Naive thymus-derived CD4-positive, alpha-beta T cell (primary cell): ENCODE measurements around the gene PPP1CB. TPM values are rescaled to one million over a fixed set of nuclear protein-coding genes. Genes with fewer than 3 reads are reported as not detected.
A peak's percentile ranks its signal among the peaks of the same experiment; 100 is the strongest.

Experiments used
- ATAC-seq: fragments of 150-1000 bp; cut with Tn5 transposase; 2 replicates; pipeline ENCODE4 v1.10.0; 2021; ENCODE audit warnings: mild to moderate bottlenecking, moderate library complexity
- CTCF ChIA-PET: fragments of 350-600 bp; sonication (Branson Sonifier 250); formaldehyde crosslinking; loops from one replicate; lab custom pipeline; 2021; ENCODE audit warnings: antibody characterized with exemption; lab: Charles Lee
- POLR2A ChIA-PET: fragments of 350-600 bp; sonication (Branson Sonifier 250); formaldehyde crosslinking; loops from one replicate; lab custom pipeline; 2021; ENCODE audit warnings: antibody characterized with exemption, inconsistent platforms; lab: Charles Lee
- DNase-seq, 9 donors: peaks; one replicate each; pipeline versions ENCODE4 v3.0.0 to v3.0.0-alpha.2; 2020 to 2022; ENCODE audit warnings: mixed read lengths in 1 of 9
- H3K27ac ChIP-seq: one replicate; pipeline ENCODE4 v1.7.0; 2013; ENCODE audit warnings: mild to moderate bottlenecking, low read depth, low read length, moderate library complexity
- H3K27me3 ChIP-seq, 2 donors: one replicate each; pipeline ENCODE4 v1.7.0; 2013; ENCODE audit warnings: low read length in 2 of 2, mild to moderate bottlenecking in 2 of 2, moderate library complexity in 2 of 2; ENCODE audit not compliant: control insufficient read depth in 2 of 2, insufficient read depth in 2 of 2
- H3K36me3 ChIP-seq, 3 experiments: 1 replicate in 2 of 3; 2 replicates in 1 of 3; pipeline ENCODE4 v1.7.0; 2013; ENCODE audit warnings: low read length in 3 of 3, mild to moderate bottlenecking in 3 of 3, moderate library complexity in 1 of 3; ENCODE audit not compliant: insufficient read depth in 3 of 3, control insufficient read depth in 2 of 3
- H3K4me1 ChIP-seq, 2 donors: one replicate each; pipeline ENCODE4 v1.7.0; 2013; ENCODE audit warnings: low read length in 2 of 2, mild to moderate bottlenecking in 2 of 2, moderate library complexity in 1 of 2; ENCODE audit not compliant: control insufficient read depth in 2 of 2, insufficient read depth in 2 of 2
- H3K4me3 ChIP-seq: 2 replicates; pipeline ENCODE4 v1.7.0; 2013; ENCODE audit warnings: mild to moderate bottlenecking, low read length
- H3K9me3 ChIP-seq, 3 experiments: 1 replicate in 2 of 3; 2 replicates in 1 of 3; pipeline ENCODE4 v1.7.0; 2013; ENCODE audit warnings: low read length in 3 of 3; ENCODE audit not compliant: control insufficient read depth in 2 of 3
- H3K27ac Mint-ChIP-seq, 9 donors: one replicate each; pipeline ENCODE4 v1.8.0; 2020 to 2022; ENCODE audit warnings: mixed read lengths in 9 of 9, mild to moderate bottlenecking in 8 of 9, moderate library complexity in 5 of 9, inconsistent platforms in 2 of 9
- H3K27me3 Mint-ChIP-seq, 5 donors: one replicate each; pipeline ENCODE4 v1.8.0; 2021 to 2022; ENCODE audit warnings: mixed read lengths in 5 of 5, mild to moderate bottlenecking in 1 of 5
- H3K36me3 Mint-ChIP-seq, 5 donors: one replicate each; pipeline ENCODE4 v1.8.0; 2020 to 2022; ENCODE audit warnings: mixed read lengths in 5 of 5, mild to moderate bottlenecking in 3 of 5, inconsistent platforms in 1 of 5
- H3K4me1 Mint-ChIP-seq, 7 donors: one replicate each; pipeline ENCODE4 v1.8.0; 2020 to 2022; ENCODE audit warnings: mixed read lengths in 7 of 7, mild to moderate bottlenecking in 3 of 7, inconsistent platforms in 1 of 7
- H3K4me3 Mint-ChIP-seq, 10 donors: one replicate each; pipeline ENCODE4 v1.8.0; 2020 to 2022; ENCODE audit warnings: mild to moderate bottlenecking in 10 of 10, mixed read lengths in 10 of 10, moderate library complexity in 6 of 10, inconsistent platforms in 2 of 10
- H3K9me3 Mint-ChIP-seq, 11 donors: one replicate each; pipeline ENCODE4 v1.8.0; 2020 to 2022; ENCODE audit warnings: mixed read lengths in 11 of 11, mild to moderate bottlenecking in 4 of 11, inconsistent platforms in 1 of 11, moderate library complexity in 1 of 11
- intact Hi-C, 2 donors: fragments of 100-400 bp; cut with micrococcal nuclease; formaldehyde crosslinking; loops; one replicate each; pipeline ENCODE4 v1.15.1; 2023
- polyA plus RNA-seq, 2 donors: library from polyadenylated mRNA; unstranded; fragments of 300-500 nt; fragmentation: Illumina TruSeq; gene quantifications; one replicate each; pipeline ENCODE4 v1.2.3, GENCODE V29; 2021
- total RNA-seq, 6 experiments: library from RNA in 5 of 6; stranded (reverse) in 5 of 6; gene quantifications; 1 replicate in 5 of 6; 2 replicates in 1 of 6; pipeline ENCODE4 v1.2.3 and lab custom pipeline; 2021 to 2026

PPP1CB gene
- total and polyA plus RNA-seq, 7 experiments from 2014 or later, result 73.5 to 223 (median 209) TPM

DNA sequence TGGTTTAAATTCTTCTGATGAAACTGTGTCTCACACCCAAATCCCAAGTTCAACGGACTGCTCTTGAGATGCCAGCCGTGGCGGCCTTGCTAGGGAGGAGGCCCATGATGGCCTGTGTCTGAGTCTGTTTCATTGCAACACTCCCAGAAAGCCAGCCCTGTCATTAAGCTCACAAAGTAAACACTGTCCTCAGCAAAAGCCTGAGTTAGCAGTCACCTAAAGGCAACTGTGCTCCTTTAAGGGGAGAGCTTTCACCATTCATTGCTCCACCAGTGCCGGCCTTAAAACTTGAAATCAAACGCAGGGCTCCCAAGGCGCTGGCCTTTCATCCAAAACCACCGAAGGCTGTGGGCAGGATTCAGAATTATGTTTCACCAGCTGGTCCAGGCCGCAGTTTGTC is 42.5 kb upstream of the PPP1CB start:
- Histone ChIP-seq H3K4me3 (no peak overlapping the region), H3K4me1 (no peaks in the 10 kb centered on the region), H3K27me3 (no peaks in the 10 kb centered on the region), H3K36me3 (no peaks in the 10 kb centered on the region), H3K9me3 (peaks cover 0 to 13% (median 0%) of the 10 kb centered on the region in 3 experiments), H3K27ac (no peak overlapping the region)
- intact Hi-C loops, result no loop called here
- CTCF ChIA-PET, result no interaction called here
- H3K36me3 Mint-ChIP-seq, result peaks cover 8 to 14% (median 10%) of the 10 kb centered on the region in 5 donors
- POLR2A ChIA-PET, result no interaction called here
- DNase-seq, result no peak
- H3K9me3 Mint-ChIP-seq, result peaks cover 7 to 29% (median 15%) of the 10 kb centered on the region in 11 donors
- no peak overlapping the region for H3K27ac Mint-ChIP-seq
- no peak for ATAC-seq
- H3K27me3 Mint-ChIP-seq, result no peaks in the 10 kb centered on the region
- peaks cover 0 to 13% (median 0%) of the 10 kb centered on the region in 7 donors for H3K4me1 Mint-ChIP-seq
- H3K4me3 Mint-ChIP-seq, result no peak overlapping the region

- Histone ChIP-seq H3K9me3 (peaks cover 0 to 7% (median 0%) of the 10 kb centered on the region in 3 experiments), H3K36me3 (no peaks in the 10 kb centered on the region), H3K27ac (no peak overlapping the region), H3K27me3 (no peaks in the 10 kb centered on the region), H3K4me3 (no peak overlapping the region), H3K4me1 (no peaks in the 10 kb centered on the region)
- ATAC-seq (no peak), DNase-seq (no peak)
- no peaks in the 10 kb centered on the region for H3K27me3 Mint-ChIP-seq
- H3K4me3 Mint-ChIP-seq, result no peak overlapping the region
- H3K9me3 Mint-ChIP-seq, result peaks cover 4 to 18% (median 8%) of the 10 kb centered on the region in 11 donors
- peaks cover 6 to 8% (median 8%) of the 10 kb centered on the region in 5 donors for H3K36me3 Mint-ChIP-seq
- H3K4me1 Mint-ChIP-seq, result peaks cover 0 to 9% (median 0%) of the 10 kb centered on the region in 7 donors
- peak overlapping the region in 1 of 9 donors; percentile 26 for H3K27ac Mint-ChIP-seq
- ChIA-PET POLR2A (no interaction called here), CTCF (no interaction called here)
- intact Hi-C loops, result no loop called here
These were observed 41.1 kb upstream of the PPP1CB start for GRCh38 chr2:28710545-28710944.

GRCh38 chr2:28713577-28714298 is 37.9 kb upstream of the PPP1CB start:
- H3K9me3 ChIP-seq, result no peaks in the 10 kb centered on the region
- H3K27ac ChIP-seq, result no peak overlapping the region
- ChIA-PET POLR2A (no interaction called here), CTCF (no interaction called here)
- H3K4me3 ChIP-seq, result no peak overlapping the region
- Mint-ChIP-seq H3K4me3 (no peak overlapping the region), H3K4me1 (peaks cover 0 to 18% (median 0%) of the 10 kb centered on the region in 7 donors), H3K27me3 (peaks cover 0 to 4% (median 0%) of the 10 kb centered on the region in 5 donors), H3K9me3 (peaks cover 0 to 2% (median 0%) of the 10 kb centered on the region in 11 donors), H3K36me3 (peaks cover 0 to 4% (median 0%) of the 10 kb centered on the region in 5 donors), H3K27ac (no peak overlapping the region)
- intact Hi-C loops, result no loop called here
- no peak for DNase-seq
- H3K4me1 ChIP-seq, result no peaks in the 10 kb centered on the region
- no peaks in the 10 kb centered on the region for H3K27me3 ChIP-seq
- H3K36me3 ChIP-seq, result no peaks in the 10 kb centered on the region
- ATAC-seq, result peak; percentile 33

- H3K4me1 Mint-ChIP-seq, result peaks cover 0 to 18% (median 0%) of the 10 kb centered on the region in 7 donors
- ChIA-PET CTCF (no interaction called here), POLR2A (no interaction called here)
- Histone ChIP-seq H3K36me3 (no peaks in the 10 kb centered on the region), H3K4me1 (no peaks in the 10 kb centered on the region), H3K4me3 (no peak overlapping the region), H3K9me3 (no peaks in the 10 kb centered on the region), H3K27me3 (no peaks in the 10 kb centered on the region), H3K27ac (no peak overlapping the region)
- peaks cover 0 to 2% (median 0%) of the 10 kb centered on the region in 11 donors for H3K9me3 Mint-ChIP-seq
- DNase-seq, result no peak
- H3K4me3 Mint-ChIP-seq, result no peak overlapping the region
- peak; percentile 77 for ATAC-seq
- intact Hi-C loops, result no loop called here
- peaks cover 0 to 7% (median 0%) of the 10 kb centered on the region in 5 donors for H3K27me3 Mint-ChIP-seq
- H3K36me3 Mint-ChIP-seq, result peaks cover 0 to 4% (median 0%) of the 10 kb centered on the region in 5 donors
- no peak overlapping the region for H3K27ac Mint-ChIP-seq
These were observed 35.3 kb upstream of the PPP1CB start for GRCh38 chr2:28716265-28716865.

GRCh38 chr2:28717339-28717758 is 34.3 kb upstream of the PPP1CB start:
- peaks cover 0 to 7% (median 0%) of the 10 kb centered on the region in 5 donors for H3K27me3 Mint-ChIP-seq
- no peak for DNase-seq
- H3K9me3 Mint-ChIP-seq, result peaks cover 0 to 2% (median 0%) of the 10 kb centered on the region in 11 donors
- H3K36me3 Mint-ChIP-seq, result peaks cover 0 to 4% (median 0%) of the 10 kb centered on the region in 5 donors
- peaks cover 0 to 16% (median 0%) of the 10 kb centered on the region in 7 donors for H3K4me1 Mint-ChIP-seq
- no peak overlapping the region for H3K4me3 Mint-ChIP-seq
- ChIA-PET POLR2A (no interaction called here), CTCF (no interaction called here)
- H3K27me3 ChIP-seq, result no peaks in the 10 kb centered on the region
- intact Hi-C loops, result no loop called here
- no peaks in the 10 kb centered on the region for H3K4me1 ChIP-seq
- ATAC-seq, result peak; percentile 78
- no peak overlapping the region for H3K27ac ChIP-seq
- no peaks in the 10 kb centered on the region for H3K9me3 ChIP-seq
- H3K4me3 ChIP-seq, result no peak overlapping the region
- H3K36me3 ChIP-seq, result no peaks in the 10 kb centered on the region
- H3K27ac Mint-ChIP-seq, result peak overlapping the region in 2 of 9 donors; percentile 61 to 71

- no peak for DNase-seq
- Mint-ChIP-seq H3K36me3 (peaks cover 0 to 3% (median 0%) of the 10 kb centered on the region in 5 donors), H3K4me3 (no peak overlapping the region), H3K27ac (no peak overlapping the region), H3K9me3 (peaks cover 0 to under 1% (median 0%) of the 10 kb centered on the region in 11 donors), H3K27me3 (peaks cover 0 to 11% (median 0%) of the 10 kb centered on the region in 5 donors), H3K4me1 (peaks cover 0 to 9% (median 0%) of the 10 kb centered on the region in 7 donors)
- no peaks in the 10 kb centered on the region for H3K9me3 ChIP-seq
- no peak overlapping the region for H3K4me3 ChIP-seq
- POLR2A ChIA-PET, result no interaction called here
- no peak for ATAC-seq
- no peaks in the 10 kb centered on the region for H3K36me3 ChIP-seq
- no peak overlapping the region for H3K27ac ChIP-seq
- no peaks in the 10 kb centered on the region for H3K27me3 ChIP-seq
- CTCF ChIA-PET, result interaction anchor here (1.2 kb wide), 1 partner anchor 126 kb away, joined by 4 read pairs; no protein-coding TSS in a partner anchor
- intact Hi-C loops, result no loop called here
- no peaks in the 10 kb centered on the region for H3K4me1 ChIP-seq
These were observed 31.3 kb upstream of the PPP1CB start for GRCh38 chr2:28720345-28720744.
